ENCODE data around the gene CASP8AP2. TPM values are rescaled to one million over a fixed set of nuclear protein-coding genes. Genes with fewer than 3 reads are reported as not detected.
A peak's percentile ranks its signal among the peaks of the same experiment; 100 is the strongest.

The CASP8AP2 gene
- total and polyA plus RNA-seq, 9 of the 15 experiments (the other 6 are each of a cell fraction or from before 2014, with no cell fraction given) = 10.6 to 30.0 (median 19.1) TPM

DNA sequence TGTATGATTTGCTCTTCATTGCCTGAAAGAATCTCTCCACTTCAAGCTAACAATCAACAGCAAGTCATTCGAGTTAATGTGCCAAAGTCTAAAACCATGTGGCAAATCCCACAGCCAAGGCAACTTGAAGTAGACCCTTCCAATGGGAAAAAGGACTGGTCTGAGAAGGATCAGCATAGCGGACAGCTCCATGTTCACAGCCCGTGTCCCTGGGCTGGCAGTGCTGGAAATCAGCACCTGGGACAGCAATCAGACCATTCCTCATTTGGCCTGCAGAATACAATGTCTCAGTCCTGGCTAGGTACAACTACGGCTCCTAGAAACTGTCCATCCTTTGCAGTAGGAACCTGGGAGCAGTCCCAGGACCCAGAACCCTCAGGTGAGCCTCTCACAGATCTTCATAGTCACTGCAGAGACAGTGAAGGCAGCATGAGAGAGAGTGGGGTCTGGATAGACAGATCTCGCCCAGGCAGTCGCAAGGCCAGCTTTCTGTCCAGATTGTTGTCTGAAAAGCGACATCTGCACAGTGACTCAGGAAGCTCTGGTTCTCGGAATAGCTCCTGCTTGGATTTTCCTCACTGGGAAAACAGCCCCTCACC lies 65.7 kb downstream of the CASP8AP2 start (continued):
- TF ChIP-seq, protein P1, sequence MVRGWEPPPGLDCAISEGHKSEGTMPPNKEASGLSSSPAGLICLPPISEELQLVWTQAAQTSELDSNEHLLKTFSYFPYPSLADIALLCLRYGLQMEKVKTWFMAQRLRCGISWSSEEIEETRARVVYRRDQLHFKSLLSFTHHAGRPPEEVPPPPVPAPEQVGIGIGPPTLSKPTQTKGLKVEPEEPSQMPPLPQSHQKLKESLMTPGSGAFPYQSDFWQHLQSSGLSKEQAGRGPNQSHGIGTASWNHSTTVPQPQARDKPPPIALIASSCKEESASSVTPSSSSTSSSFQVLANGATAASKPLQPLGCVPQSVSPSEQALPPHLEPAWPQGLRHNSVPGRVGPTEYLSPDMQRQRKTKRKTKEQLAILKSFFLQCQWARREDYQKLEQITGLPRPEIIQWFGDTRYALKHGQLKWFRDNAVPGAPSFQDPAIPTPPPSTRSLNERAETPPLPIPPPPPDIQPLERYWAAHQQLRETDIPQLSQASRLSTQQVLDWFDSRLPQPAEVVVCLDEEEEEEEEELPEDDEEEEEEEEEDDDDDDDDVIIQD (CRISPR knock-in tag; IDR thresholded peaks at IDR 0.05) = no peak
- TF ChIP-seq KLF13 (tag; IDR thresholded peaks at IDR 0.05; ENCODE audit: borderline replicate concordance, low read depth) (no peak), ARNT (IDR thresholded peaks at IDR 0.05) (no peak), RFX7 (CRISPR knock-in tag; IDR thresholded peaks at IDR 0.05) (no peak), NR2C2 (CRISPR knock-in tag; IDR thresholded peaks at IDR 0.05) (peak; percentile 46; the same call in 1 of the 2 replicates), NR2C2 (tag; IDR thresholded peaks at IDR 0.05) (no peak), SFPQ (IDR thresholded peaks at IDR 0.05; ENCODE audit: low read depth, low read length) (no peak), XRCC5 (IDR thresholded peaks at IDR 0.05; ENCODE audit: low read depth, low read length) (no peak), TGIF2 (CRISPR knock-in tag; IDR thresholded peaks at IDR 0.05) (no peak), NRF1 (conservative IDR thresholded peaks at IDR 0.05 in 1 of 2, IDR thresholded peaks at IDR 0.05 in 1 of 2) (no peak), MEF2D (tag; conservative IDR thresholded peaks at IDR 0.05; ENCODE audit: low read depth) (no peak), HMGN3 (IDR thresholded peaks at IDR 0.05; ENCODE audit: borderline replicate concordance, extremely low read depth, insufficient read length, low read depth, low read length) (no peak), GTF2A2 (tag; IDR thresholded peaks at IDR 0.05) (no peak), ZKSCAN1 (IDR thresholded peaks at IDR 0.05; ENCODE audit: low read depth, low read length) (no peak), ZNF764 (CRISPR knock-in tag; IDR thresholded peaks at IDR 0.05; ENCODE audit: low read depth) (no peak), NCOA6 (IDR thresholded peaks at IDR 0.05) (peak; percentile 74), MIER1 (IDR thresholded peaks at IDR 0.05; ENCODE audit: low read depth) (peak; percentile 97)
- TF ChIP-seq, protein P2, sequence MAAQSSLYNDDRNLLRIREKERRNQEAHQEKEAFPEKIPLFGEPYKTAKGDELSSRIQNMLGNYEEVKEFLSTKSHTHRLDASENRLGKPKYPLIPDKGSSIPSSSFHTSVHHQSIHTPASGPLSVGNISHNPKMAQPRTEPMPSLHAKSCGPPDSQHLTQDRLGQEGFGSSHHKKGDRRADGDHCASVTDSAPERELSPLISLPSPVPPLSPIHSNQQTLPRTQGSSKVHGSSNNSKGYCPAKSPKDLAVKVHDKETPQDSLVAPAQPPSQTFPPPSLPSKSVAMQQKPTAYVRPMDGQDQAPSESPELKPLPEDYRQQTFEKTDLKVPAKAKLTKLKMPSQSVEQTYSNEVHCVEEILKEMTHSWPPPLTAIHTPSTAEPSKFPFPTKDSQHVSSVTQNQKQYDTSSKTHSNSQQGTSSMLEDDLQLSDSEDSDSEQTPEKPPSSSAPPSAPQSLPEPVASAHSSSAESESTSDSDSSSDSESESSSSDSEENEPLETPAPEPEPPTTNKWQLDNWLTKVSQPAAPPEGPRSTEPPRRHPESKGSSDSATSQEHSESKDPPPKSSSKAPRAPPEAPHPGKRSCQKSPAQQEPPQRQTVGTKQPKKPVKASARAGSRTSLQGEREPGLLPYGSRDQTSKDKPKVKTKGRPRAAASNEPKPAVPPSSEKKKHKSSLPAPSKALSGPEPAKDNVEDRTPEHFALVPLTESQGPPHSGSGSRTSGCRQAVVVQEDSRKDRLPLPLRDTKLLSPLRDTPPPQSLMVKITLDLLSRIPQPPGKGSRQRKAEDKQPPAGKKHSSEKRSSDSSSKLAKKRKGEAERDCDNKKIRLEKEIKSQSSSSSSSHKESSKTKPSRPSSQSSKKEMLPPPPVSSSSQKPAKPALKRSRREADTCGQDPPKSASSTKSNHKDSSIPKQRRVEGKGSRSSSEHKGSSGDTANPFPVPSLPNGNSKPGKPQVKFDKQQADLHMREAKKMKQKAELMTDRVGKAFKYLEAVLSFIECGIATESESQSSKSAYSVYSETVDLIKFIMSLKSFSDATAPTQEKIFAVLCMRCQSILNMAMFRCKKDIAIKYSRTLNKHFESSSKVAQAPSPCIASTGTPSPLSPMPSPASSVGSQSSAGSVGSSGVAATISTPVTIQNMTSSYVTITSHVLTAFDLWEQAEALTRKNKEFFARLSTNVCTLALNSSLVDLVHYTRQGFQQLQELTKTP (IDR thresholded peaks at IDR 0.05; ENCODE audit: low read depth in 1 of 2, partially characterized antibody in 2 of 2) = peak in 1 of 2 experiments; percentile 94
- TF ChIP-seq, protein P3, sequence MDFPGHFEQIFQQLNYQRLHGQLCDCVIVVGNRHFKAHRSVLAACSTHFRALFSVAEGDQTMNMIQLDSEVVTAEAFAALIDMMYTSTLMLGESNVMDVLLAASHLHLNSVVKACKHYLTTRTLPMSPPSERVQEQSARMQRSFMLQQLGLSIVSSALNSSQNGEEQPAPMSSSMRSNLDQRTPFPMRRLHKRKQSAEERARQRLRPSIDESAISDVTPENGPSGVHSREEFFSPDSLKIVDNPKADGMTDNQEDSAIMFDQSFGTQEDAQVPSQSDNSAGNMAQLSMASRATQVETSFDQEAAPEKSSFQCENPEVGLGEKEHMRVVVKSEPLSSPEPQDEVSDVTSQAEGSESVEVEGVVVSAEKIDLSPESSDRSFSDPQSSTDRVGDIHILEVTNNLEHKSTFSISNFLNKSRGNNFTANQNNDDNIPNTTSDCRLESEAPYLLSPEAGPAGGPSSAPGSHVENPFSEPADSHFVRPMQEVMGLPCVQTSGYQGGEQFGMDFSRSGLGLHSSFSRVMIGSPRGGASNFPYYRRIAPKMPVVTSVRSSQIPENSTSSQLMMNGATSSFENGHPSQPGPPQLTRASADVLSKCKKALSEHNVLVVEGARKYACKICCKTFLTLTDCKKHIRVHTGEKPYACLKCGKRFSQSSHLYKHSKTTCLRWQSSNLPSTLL (IDR thresholded peaks at IDR 0.05) = no peak

All from K562 (cell line).